HG03196 (cell line): ENCODE measurements around the gene SEMA4D.
A peak's percentile ranks its signal among the peaks of the same experiment; 100 is the strongest.

Experiments
- ATAC-seq: cut with Tn5 transposase; IDR thresholded peaks from one replicate; pipeline ENCODE4 v1.9.1; 2021; ENCODE audit not compliant: unreplicated experiment

Gene SEMA4D

GRCh38 chr9:89417832-89418473 lies 80.0 kb downstream of the SEMA4D start:
- no peak for ATAC-seq

GRCh38 chr9:89414670-89415324 lies 83.1 kb downstream of the SEMA4D start:
- no peak for ATAC-seq

- no peak for ATAC-seq
Observed at GRCh38 chr9:89413963-89414638, 83.8 kb downstream of the SEMA4D start.

GRCh38 chr9:89412951-89413350 lies 85.0 kb downstream of the SEMA4D start:
- no peak for ATAC-seq

- ATAC-seq = no peak
Observed at GRCh38 chr9:89412541-89412940, 85.4 kb downstream of the SEMA4D start.

GRCh38 chr9:89411759-89412158 lies 86.2 kb downstream of the SEMA4D start:
- ATAC-seq = no peak

GRCh38 chr9:89410641-89411350 lies 87.1 kb downstream of the SEMA4D start:
- ATAC-seq = peak; percentile 40

- ATAC-seq = no peak
Observed at GRCh38 chr9:89410022-89410421, 87.9 kb downstream of the SEMA4D start.

- no peak for ATAC-seq
Observed at GRCh38 chr9:89409466-89409865, 88.4 kb downstream of the SEMA4D start.

GRCh38 chr9:89408628-89409101 lies 89.2 kb downstream of the SEMA4D start:
- peak; percentile 35 for ATAC-seq

- no peak for ATAC-seq
Observed at GRCh38 chr9:89407070-89407469, 90.8 kb downstream of the SEMA4D start.

- ATAC-seq = peak; percentile 49
Observed at GRCh38 chr9:89405826-89406225, 92.1 kb downstream of the SEMA4D start.

- ATAC-seq = no peak
Observed at GRCh38 chr9:89404074-89404473, 93.8 kb downstream of the SEMA4D start.

GRCh38 chr9:89402695-89403427 lies 95.1 kb downstream of the SEMA4D start:
- ATAC-seq = no peak

GRCh38 chr9:89400403-89401116 lies 97.4 kb downstream of the SEMA4D start:
- ATAC-seq = peak; percentile 64

- no peak for ATAC-seq
Observed at GRCh38 chr9:89398621-89399020, 99.3 kb downstream of the SEMA4D start.

GRCh38 chr9:89397471-89397870 lies 100.4 kb downstream of the SEMA4D start:
- no peak for ATAC-seq

- ATAC-seq = no peak
Observed at GRCh38 chr9:89395931-89396710, 101.8 kb downstream of the SEMA4D start.

GRCh38 chr9:89394412-89394811 lies 103.5 kb downstream of the SEMA4D start:
- no peak for ATAC-seq
